Hepatocyte (in vitro differentiated cells): ENCODE measurements around the gene PLSCR4. TPM values are rescaled to one million over a fixed set of nuclear protein-coding genes. Genes with fewer than 3 reads are reported as not detected.
A peak's percentile ranks its signal among the peaks of the same experiment; 100 is the strongest.

ENCODE experiments used
- DNase-seq: peaks from one replicate; pipeline ENCODE4 v3.0.0-alpha.2; 2016; ENCODE audit warnings: low spot score
- H2AFZ ChIP-seq: fragments of 200-600 bp; sonication (generic); 2 replicates; pipeline ENCODE4 v1.6.0; 2016; ENCODE audit warnings: antibody characterized with exemption, mild to moderate bottlenecking
- H3K27ac ChIP-seq: fragments of 200-600 bp; sonication (generic); 2 replicates; pipeline ENCODE4 v1.5.1; 2016; ENCODE audit warnings: mild to moderate bottlenecking
- H3K27me3 ChIP-seq: fragments of 200-600 bp; sonication (generic); 2 replicates; pipeline ENCODE4 v1.6.1; 2016
- H3K36me3 ChIP-seq: fragments of 200-600 bp; sonication (generic); replicated peaks from 2 replicates; pipeline ENCODE4 v1.5.1; 2016; ENCODE audit warnings: low read depth; ENCODE audit not compliant: insufficient read depth
- H3K4me1 ChIP-seq: fragments of 200-600 bp; sonication (generic); 2 replicates; pipeline ENCODE4 v1.5.1; 2016; ENCODE audit warnings: mild to moderate bottlenecking, moderate library complexity; ENCODE audit not compliant: insufficient read depth
- H3K4me2 ChIP-seq: fragments of 200-600 bp; sonication (generic); 2 replicates; pipeline ENCODE4 v1.6.0; 2016
- H3K4me3 ChIP-seq: fragments of 200-600 bp; sonication (generic); 2 replicates; pipeline ENCODE4 v1.5.1; 2016; ENCODE audit warnings: mild to moderate bottlenecking
- H3K79me2 ChIP-seq: fragments of 200-600 bp; sonication (generic); 2 replicates; pipeline ENCODE4 v1.6.0; 2017; ENCODE audit warnings: mild to moderate bottlenecking
- H3K9me2 ChIP-seq: fragments of 200-600 bp; sonication (generic); replicated peaks from 2 replicates; pipeline ENCODE4 v1.6.0; 2017; ENCODE audit warnings: mild to moderate bottlenecking; ENCODE audit not compliant: insufficient read depth
- H3K9me3 ChIP-seq: fragments of 200-600 bp; sonication (generic); 2 replicates; pipeline ENCODE4 v1.5.1; 2016; ENCODE audit warnings: low read depth, mild to moderate bottlenecking
- H4K20me1 ChIP-seq: fragments of 200-600 bp; sonication (generic); 2 replicates; pipeline ENCODE4 v1.6.0; 2016; ENCODE audit warnings: mild to moderate bottlenecking; ENCODE audit not compliant: insufficient read depth, poor library complexity, severe bottlenecking
- EZH2 ChIP-seq: fragments of 200-600 bp; sonication (generic); IDR thresholded peaks from 2 replicates; pipeline ENCODE4 v1.6.1; 2016; ENCODE audit warnings: antibody characterized with exemption, mild to moderate bottlenecking, borderline replicate concordance
- EZH2phosphoT487 ChIP-seq: fragments of 200-600 bp; sonication (generic); IDR thresholded peaks from one replicate; pipeline ENCODE4 v1.6.1; 2018; ENCODE audit warnings: antibody characterized with exemption, mild to moderate bottlenecking, low read depth, moderate library complexity; ENCODE audit not compliant: unreplicated experiment, severe bottlenecking
- WGBS: methylation state at CpG from one replicate; pipeline ENCODE4 v1.1.6; 2016; ENCODE audit warnings: low lambda C conversion rate; ENCODE audit errors: missing lambda C conversion rate; 5-methylcytosine and 5-hydroxymethylcytosine counted together
- polyA plus RNA-seq: library from polyadenylated mRNA; unstranded; fragments of >200 nt; fragmentation: Nextera tagmentation; extraction: Ambion mirVana; gene quantifications from 2 replicates; pipeline ENCODE4 v1.2.1, GENCODE V29; 2016
- total RNA-seq: library from RNA; depleted of rRNA; stranded (reverse); fragments of >200 nt; gene quantifications from 2 replicates; pipeline ENCODE4 v1.2.3, GENCODE V29; 2014
- TF ChIP-seq, protein P1 (sequence below): fragments of 200-600 bp; sonication (generic); IDR thresholded peaks from 2 replicates; pipeline ENCODE4 v1.5.1; 2016; ENCODE audit warnings: antibody characterized with exemption, mild to moderate bottlenecking; ENCODE audit not compliant: poor library complexity

PLSCR4 gene
- total and polyA plus RNA-seq, 2 experiments from 2014 or later = 11.3 to 23.3 TPM

DNA sequence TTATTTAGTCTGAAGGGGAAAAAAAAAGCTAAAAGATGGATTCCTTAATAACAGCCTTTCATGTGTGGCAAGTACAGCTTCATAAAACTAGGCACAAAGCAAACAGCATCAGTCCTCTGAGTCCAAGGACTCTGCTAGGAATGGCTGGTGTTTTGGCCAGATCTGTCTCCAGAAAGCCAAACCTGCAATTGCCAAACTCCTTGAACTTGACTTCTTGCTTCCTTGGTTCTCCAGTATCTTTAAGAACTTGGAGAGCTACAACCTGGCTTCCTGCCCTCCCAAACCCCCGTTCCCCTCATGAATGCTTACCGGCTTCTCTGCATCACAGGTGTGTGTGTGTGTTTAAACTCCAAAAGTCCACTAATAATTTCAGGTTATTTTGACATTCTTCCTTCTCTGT lies 88.3 kb downstream of the PLSCR4 start:
- no peak overlapping the region for H3K4me3 ChIP-seq
- TF ChIP-seq, protein P1, sequence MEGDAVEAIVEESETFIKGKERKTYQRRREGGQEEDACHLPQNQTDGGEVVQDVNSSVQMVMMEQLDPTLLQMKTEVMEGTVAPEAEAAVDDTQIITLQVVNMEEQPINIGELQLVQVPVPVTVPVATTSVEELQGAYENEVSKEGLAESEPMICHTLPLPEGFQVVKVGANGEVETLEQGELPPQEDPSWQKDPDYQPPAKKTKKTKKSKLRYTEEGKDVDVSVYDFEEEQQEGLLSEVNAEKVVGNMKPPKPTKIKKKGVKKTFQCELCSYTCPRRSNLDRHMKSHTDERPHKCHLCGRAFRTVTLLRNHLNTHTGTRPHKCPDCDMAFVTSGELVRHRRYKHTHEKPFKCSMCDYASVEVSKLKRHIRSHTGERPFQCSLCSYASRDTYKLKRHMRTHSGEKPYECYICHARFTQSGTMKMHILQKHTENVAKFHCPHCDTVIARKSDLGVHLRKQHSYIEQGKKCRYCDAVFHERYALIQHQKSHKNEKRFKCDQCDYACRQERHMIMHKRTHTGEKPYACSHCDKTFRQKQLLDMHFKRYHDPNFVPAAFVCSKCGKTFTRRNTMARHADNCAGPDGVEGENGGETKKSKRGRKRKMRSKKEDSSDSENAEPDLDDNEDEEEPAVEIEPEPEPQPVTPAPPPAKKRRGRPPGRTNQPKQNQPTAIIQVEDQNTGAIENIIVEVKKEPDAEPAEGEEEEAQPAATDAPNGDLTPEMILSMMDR = no peak
- TF ChIP-seq EZH2 (no peak), EZH2phosphoT487 (no peak)
- H3K79me2 ChIP-seq = peaks cover 30% of the 10 kb centered on the region
- 90% methylated on average over 2 of the region's 2 CpGs for WGBS
- no peaks in the 10 kb centered on the region for H3K27me3 ChIP-seq
- no peaks in the 10 kb centered on the region for H3K9me3 ChIP-seq
- no peak overlapping the region for H2AFZ ChIP-seq
- no peaks in the 10 kb centered on the region for H3K9me2 ChIP-seq
- no peak for DNase-seq
- no peaks in the 10 kb centered on the region for H3K36me3 ChIP-seq
- peak overlapping the region; percentile 95 for H3K27ac ChIP-seq
- H3K4me1 ChIP-seq = peaks cover 33% of the 10 kb centered on the region
- H3K4me2 ChIP-seq = peak overlapping the region; percentile 80
- H4K20me1 ChIP-seq = no peaks in the 10 kb centered on the region

- Histone ChIP-seq H3K4me3 (peak overlapping the region; percentile 73), H3K4me2 (peak overlapping the region; percentile 80), H4K20me1 (no peaks in the 10 kb centered on the region), H3K9me3 (no peaks in the 10 kb centered on the region), H2AFZ (peak overlapping the region; percentile 81), H3K79me2 (peaks cover 39% of the 10 kb centered on the region), H3K27me3 (no peaks in the 10 kb centered on the region), H3K4me1 (peaks cover 27% of the 10 kb centered on the region), H3K36me3 (no peaks in the 10 kb centered on the region), H3K27ac (peak overlapping the region; percentile 95), H3K9me2 (no peaks in the 10 kb centered on the region)
- peak; percentile 59 for DNase-seq
- 21% methylated on average over 15 of the region's 15 CpGs for WGBS
- TF ChIP-seq EZH2phosphoT487 = no peak
- TF ChIP-seq, protein P1 = no peak
- TF ChIP-seq EZH2 = no peak
Measured at GRCh38 chr3:146161663-146162002, 89.3 kb downstream of the PLSCR4 start.

GRCh38 chr3:146160964-146161662 lies 89.8 kb downstream of the PLSCR4 start, which contains the start of gene PLOD2:
TSS of gene PLOD2 (minus strand) at chr3:146161184. CDS start at chr3:146160989, 195 bp downstream.
- Histone ChIP-seq H3K9me3 (no peaks in the 10 kb centered on the region), H3K79me2 (peaks cover 44% of the 10 kb centered on the region), H3K27me3 (no peaks in the 10 kb centered on the region), H2AFZ (peak within 1 kb of the TSS; percentile 81), H3K4me2 (peak within 1 kb of the TSS; percentile 80), H3K4me1 (peaks cover 26% of the 10 kb centered on the region), H3K27ac (peak within 1 kb of the TSS; percentile 95), H3K36me3 (no peaks in the 10 kb centered on the region), H3K4me3 (peak within 1 kb of the TSS; percentile 73), H3K9me2 (no peaks in the 10 kb centered on the region), H4K20me1 (no peaks in the 10 kb centered on the region)
- TF ChIP-seq EZH2phosphoT487 (no peak), EZH2 (no peak)
- TF ChIP-seq, protein P1 = no peak
- WGBS = 2% methylated on average over 61 of the region's 74 CpGs
- DNase-seq = peak; percentile 94
